Measurements from ENCODE around the gene TSGA10IP.
"Not testable (repeated sequence)": the region's sequence is repeated elsewhere in the genome, so short reads cannot be mapped to it uniquely, and the experiment has no call there.

- TF ChIP-seq CTCF (IDR thresholded peaks at IDR 0.05; ENCODE audit: insufficient read depth, low read length); REST (IDR thresholded peaks at IDR 0.05; ENCODE audit: insufficient replicate concordance, low read depth); GABPA (IDR thresholded peaks at IDR 0.05; ENCODE audit: low read depth); POLR2AphosphoS5 (IDR thresholded peaks at IDR 0.05; ENCODE audit: low read depth): not testable (repeated sequence)
Measured at GRCh38 chr11:65951641-65952040, 6.4 kb downstream of the TSGA10IP start.

Measured in HL-60 (cell line).